SK-N-SH treated with all-trans-retinoic acid at 6 μM for 48 hours (cell line): ENCODE data around the gene CTBP2.

ENCODE experiments used
- ARNTL ChIP-seq: fragments of 450-650 bp; formaldehyde crosslinking; IDR thresholded peaks from 2 replicates; pipeline ENCODE4 v1.5.0; 2020; ENCODE audit warnings: low read depth, mild to moderate bottlenecking, moderate library complexity, borderline replicate concordance
- ISL1 ChIP-seq: fragments of 250-450 bp; sonication (Bioruptor Pico); IDR thresholded peaks from 2 replicates; pipeline ENCODE4 v2.1.2; 2022; ENCODE audit warnings: mild to moderate bottlenecking, moderate library complexity
- PPARA ChIP-seq: fragments of 250-450 bp; sonication (Bioruptor Pico); IDR thresholded peaks from 2 replicates; pipeline ENCODE4 v1.5.0; 2020; ENCODE audit warnings: mild to moderate bottlenecking, borderline replicate concordance
- SNAI2 ChIP-seq: fragments of 250-450 bp; sonication (Bioruptor Pico); IDR thresholded peaks from 2 replicates; pipeline ENCODE4 v1.5.0; 2020; ENCODE audit warnings: mild to moderate bottlenecking, moderate library complexity
- ZC3H10 ChIP-seq: fragments of 250-450 bp; sonication (Bioruptor Pico); IDR thresholded peaks from 2 replicates; pipeline ENCODE4 v1.5.1; 2021; ENCODE audit warnings: mild to moderate bottlenecking, moderate library complexity
- ZNF70 ChIP-seq: fragments of 450-650 bp; formaldehyde crosslinking; IDR thresholded peaks from 2 replicates; pipeline ENCODE4 v1.5.0; 2020; ENCODE audit warnings: mild to moderate bottlenecking, moderate library complexity
- ZNF8 ChIP-seq: fragments of 450-650 bp; formaldehyde crosslinking; IDR thresholded peaks from 2 replicates; pipeline ENCODE4 v1.5.0; 2020; ENCODE audit warnings: mild to moderate bottlenecking, moderate library complexity

DNA sequence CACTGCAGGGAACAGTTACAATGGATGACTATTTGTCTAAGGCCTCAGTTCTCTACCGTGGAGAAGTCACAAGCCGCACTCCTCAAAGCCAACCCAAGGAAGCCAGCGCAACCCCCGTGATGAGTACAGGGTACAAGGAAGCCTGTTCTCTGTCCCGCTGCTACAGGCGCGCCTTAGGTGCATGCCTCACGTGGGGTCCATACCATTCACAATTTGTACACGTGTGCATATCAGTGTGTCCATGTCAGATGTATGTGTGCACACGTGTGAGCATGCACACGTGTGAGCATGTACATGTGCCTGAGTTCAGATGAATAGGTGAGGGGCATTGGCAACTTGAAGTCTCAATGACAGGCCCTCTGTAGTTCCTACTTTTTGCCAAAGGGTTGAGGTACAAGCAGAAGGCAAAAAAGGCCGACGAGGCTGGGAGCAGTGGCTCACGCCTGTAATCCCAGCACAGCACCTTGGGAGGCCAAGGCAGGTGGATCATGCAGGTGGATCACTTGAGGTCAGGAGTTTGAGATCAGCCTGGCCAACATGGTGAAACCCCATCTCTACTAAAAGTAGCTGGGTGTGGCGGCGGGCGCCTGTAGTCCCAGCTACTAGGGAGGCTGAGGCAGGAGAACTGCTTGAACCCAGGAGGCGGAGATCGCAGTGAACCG is 62.8 kb downstream of the CTBP2 start:
- TF ChIP-seq ZC3H10 (CRISPR knock-in tag), result no peak
- no peak for TF ChIP-seq ZNF8 (CRISPR knock-in tag)
- no peak for TF ChIP-seq PPARA (CRISPR knock-in tag)
- no peak for TF ChIP-seq ZNF70
- TF ChIP-seq SNAI2 (CRISPR knock-in tag), result no peak
- TF ChIP-seq ARNTL (CRISPR knock-in tag), result no peak
- TF ChIP-seq ISL1 (CRISPR knock-in tag), result no peak
